Daoy (cell line): ENCODE results near the gene USP47. TPM values are rescaled to one million over a fixed set of nuclear protein-coding genes. Genes with fewer than 3 reads are reported as not detected.

ENCODE experiments used
- DNase-seq: peaks from one replicate; pipeline ENCODE4 v3.0.0-alpha.2; 2015; ENCODE audit warnings: low read depth
- total RNA-seq: library from RNA; depleted of rRNA; stranded (reverse); fragments of >200 nt; shearing (Covaris generic); gene quantifications from 2 replicates; pipeline ENCODE4 v1.2.3, GENCODE V29; 2014

USP47 gene
- total RNA-seq, 1 experiment from 2014 or later: 32.9 TPM

GRCh38 chr11:11980841-11981308 lies 139.1 kb downstream of the USP47 start:
- DNase-seq: peak; percentile 44

GRCh38 chr11:11981364-11981763 lies 139.6 kb downstream of the USP47 start:
- DNase-seq: no peak

DNA sequence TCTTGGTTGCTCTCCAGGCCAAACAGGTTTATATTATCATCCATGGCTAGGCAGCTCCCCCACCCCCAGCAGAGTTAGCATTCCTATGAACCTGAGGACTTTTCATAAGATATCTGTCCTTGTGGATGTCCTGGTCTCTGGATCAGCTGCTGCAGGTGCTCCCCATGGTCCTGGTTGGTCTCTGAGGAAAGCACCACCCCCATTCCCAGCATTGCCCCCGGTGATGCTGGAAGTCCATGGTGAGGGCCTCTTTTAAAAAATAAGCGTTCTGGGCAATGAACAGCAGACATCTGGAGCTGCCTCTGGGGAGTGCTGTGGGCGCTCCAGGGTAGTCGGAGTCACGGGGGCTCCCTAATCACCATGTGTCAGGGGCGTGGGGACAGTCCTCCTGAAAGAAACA lies 140.1 kb downstream of the USP47 start:
- DNase-seq: no peak

- DNase-seq: no peak
Measured at GRCh38 chr11:11982461-11982860, 140.7 kb downstream of the USP47 start.

- DNase-seq: peak; percentile 41
Measured at GRCh38 chr11:11982975-11983374, 141.2 kb downstream of the USP47 start.

- DNase-seq: no peak
Measured at GRCh38 chr11:11983427-11983826, 141.7 kb downstream of the USP47 start.

DNA sequence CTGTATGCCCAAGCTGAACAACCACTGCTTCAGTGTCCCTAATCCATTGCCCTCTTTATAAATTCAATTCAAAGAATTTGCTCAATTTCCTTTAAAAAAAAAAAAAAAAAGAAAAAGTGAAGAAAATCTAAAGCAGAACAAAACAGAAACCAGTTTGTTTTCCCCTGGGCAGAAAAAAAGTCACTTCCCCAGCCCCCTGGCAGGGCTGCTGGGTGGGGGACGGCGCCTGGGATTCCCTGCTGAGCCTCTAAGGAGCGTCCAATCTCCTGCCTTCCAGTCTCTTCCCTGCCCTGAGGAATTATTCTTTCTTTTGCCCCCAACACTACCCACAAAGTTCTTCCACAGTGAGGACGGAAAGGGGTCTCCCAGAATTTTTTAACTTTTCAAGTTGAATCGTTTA lies 142.8 kb downstream of the USP47 start:
- no peak for DNase-seq

DNA sequence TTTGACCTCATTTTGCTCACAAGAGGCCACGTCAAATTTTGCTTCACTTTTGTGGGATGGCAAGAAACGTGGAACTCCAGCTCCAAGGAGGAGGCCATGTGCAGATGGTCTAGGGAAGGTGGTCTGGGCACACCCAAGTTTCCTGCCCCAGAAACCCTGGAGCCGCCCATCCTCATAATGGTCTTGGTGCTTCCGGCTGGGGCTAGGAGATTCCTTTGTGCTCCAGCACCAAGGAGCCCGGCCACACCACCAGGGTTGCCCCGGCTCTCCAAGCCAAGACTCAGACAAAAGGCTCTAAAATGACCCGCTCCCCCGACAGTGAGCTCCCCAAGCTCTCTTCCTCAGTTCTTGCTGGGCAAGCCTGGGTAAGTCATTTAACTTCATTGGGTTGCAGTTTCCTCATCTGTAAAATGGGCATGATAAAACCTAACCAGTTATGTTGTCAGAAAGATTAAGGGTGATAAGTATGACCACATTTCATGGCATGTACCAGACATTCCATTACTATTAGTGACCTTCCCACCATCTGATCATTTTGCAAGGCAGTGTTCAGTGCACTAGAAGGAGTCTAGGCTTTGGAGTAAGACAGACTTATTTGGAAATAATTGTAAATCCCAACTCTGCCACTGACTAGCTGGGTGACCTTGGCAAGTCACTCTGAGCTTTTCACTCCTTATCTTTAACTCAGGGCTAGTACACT lies 143.4 kb downstream of the USP47 start:
- peak; percentile 39 for DNase-seq

DNA sequence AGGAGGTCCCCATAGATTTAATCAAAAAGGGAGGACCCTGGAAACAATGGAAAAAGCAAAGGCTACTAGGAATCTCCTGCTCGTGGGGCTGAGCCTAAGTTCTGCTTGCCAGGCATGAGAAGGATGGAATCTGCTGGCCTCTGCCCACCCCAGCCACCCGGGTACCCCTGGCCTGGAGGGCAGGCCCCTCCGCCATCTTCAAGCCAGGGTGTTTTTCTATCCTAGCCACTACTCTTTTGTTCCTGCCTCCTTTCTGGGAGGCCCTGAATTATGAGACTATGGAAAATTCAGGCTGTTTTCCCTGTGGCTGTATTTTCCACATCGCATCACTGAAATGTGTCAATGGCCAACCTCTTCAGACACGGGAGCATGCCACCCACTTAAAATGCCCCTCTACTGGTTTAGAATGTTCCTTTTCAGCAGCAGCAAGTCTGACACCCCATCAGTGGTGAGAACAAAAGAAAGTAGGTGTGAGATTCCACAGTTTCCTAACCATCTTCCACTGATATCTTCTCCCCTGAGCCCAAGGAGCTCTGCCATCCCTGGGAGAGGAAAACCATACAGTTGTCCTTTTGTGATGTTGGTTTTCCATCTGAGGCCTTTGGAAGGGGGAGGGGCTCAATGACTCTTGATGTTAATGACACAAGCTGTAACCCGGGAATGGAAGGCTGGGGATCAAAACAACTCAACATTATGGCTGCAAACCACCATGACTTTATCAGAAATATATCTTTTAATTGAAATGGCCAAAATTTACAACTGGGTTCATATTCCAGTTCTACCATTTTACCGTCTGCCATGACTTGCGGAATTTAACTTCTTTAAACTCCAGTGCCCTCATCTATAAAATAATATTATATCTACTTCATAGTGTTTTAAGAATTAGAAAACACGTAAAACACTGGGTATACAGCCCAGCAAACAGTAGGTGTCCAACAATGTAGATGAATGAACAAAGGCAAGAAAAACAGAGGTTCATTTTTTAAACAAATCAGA lies 144.5 kb downstream of the USP47 start:
- no peak for DNase-seq

DNA sequence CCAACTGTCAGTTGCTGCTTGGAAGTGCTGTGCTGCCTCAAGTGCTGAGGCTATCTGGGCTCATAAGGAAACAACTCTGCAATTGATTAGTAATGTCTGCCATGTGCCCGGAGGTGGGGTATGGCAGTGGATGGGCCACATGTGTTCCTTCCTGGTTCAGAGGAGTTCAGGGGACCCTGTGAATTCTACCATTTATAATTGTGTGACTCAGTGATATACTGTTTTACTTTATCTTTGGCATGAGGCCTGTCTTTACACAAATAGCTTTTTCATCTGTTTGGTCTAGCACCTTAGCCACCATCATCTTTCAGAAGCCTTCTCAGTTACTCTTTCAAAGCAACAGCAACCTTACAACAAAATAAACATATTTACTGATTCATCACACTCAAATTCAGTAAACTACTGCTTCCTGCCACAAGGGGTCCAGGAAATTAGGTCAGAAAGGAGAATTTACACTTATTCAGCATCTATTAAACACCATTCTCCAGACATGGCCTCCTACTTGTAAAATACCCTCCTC lies 145.8 kb downstream of the USP47 start:
- DNase-seq: peak; percentile 75

- DNase-seq: peak; percentile 86
Measured at GRCh38 chr11:11988099-11988651, 146.4 kb downstream of the USP47 start.

DNA sequence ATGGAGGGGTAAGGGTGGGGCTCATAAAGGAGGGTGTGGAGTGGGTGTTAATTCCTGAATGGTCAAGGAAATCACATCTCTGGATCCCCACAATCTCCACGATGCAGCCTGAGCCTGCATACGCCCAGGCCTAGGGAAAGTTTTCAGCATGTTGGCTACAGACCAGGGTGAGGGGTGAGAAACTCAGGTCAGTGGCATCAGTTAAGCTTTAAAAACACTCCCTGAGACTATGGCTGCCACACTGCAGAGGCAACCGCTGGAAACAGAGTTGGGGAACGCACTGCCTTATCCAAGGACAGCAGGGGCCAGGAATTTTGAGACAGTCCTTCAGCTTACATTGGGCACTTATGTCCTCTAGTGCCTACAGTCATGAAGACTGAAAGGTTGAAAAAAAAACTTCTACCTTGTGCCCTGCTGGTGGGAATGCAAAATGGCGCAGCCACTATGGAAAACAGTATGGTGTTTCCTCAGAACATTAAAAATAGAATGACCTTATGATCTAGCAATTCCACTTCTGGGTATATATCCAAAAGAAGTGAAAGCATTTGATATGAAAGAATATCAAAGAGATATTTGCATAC lies 147.0 kb downstream of the USP47 start:
- peak; percentile 33 for DNase-seq

GRCh38 chr11:11989774-11990744 lies 148.3 kb downstream of the USP47 start:
- DNase-seq: no peak

DNA sequence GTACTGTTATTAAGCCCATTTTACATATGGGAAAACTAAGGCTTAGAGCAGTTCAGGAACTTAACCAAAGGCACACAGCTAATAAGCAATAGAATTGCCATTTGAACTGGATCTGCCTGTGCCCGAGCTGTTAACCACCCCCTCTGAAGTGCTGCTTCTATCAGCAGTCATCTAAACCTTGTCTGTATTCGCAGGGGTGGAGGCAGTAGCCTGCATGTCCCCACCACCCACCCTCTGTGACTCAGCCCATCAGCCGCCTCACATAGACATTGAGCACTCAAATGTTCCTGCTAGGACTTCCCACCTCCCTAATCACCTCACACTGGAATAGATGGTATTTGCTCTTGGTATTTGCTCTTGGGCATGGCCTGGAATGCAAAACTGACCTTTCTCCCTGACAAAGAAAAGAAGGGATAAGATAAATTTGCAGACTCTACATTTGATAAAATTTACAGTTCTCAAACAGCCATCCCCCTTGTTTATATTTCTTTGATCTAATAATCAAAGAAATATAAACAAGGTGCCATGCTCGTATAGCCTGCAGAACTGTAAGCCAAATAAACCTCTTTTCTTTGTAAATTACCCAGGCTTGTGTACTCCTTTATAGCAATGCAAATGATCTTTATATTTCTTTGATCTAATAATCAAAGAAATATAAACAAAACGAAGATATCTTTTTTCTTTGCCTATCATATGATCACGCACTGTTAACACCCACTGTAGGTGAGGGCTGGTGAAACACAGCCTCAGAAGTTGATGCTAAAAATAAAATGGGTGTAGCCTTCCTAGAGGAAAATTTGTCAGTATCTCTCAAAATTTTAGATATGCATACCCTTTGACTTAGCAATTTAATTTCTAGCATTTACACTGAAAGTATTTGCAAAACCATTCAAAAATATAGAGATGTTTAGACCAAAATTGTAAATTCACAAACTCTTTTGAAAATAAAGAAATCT lies 150.8 kb downstream of the USP47 start:
- peak; percentile 81 for DNase-seq

DNA sequence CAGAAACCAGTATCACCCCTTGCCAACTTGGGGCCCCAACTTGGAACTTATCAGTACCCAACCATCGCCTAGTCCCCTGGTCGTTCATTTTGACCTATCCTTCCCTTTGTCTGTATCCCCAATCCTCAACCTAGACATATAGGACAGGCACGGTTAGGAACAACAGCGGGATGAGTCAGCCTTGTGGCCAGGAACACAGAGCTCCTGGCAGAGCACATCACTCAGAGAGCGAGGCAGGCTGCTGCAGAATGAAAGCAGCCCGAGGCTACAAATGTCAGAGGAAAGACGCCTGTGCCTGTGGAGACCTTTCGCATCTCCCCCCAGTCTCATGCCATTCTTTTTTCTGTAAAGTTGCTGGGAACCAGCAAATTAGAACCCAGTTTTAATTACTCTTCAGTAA lies 152.1 kb downstream of the USP47 start:
- DNase-seq: peak; percentile 93

- no peak for DNase-seq
Measured at GRCh38 chr11:11995601-11996000, 153.8 kb downstream of the USP47 start.

DNA sequence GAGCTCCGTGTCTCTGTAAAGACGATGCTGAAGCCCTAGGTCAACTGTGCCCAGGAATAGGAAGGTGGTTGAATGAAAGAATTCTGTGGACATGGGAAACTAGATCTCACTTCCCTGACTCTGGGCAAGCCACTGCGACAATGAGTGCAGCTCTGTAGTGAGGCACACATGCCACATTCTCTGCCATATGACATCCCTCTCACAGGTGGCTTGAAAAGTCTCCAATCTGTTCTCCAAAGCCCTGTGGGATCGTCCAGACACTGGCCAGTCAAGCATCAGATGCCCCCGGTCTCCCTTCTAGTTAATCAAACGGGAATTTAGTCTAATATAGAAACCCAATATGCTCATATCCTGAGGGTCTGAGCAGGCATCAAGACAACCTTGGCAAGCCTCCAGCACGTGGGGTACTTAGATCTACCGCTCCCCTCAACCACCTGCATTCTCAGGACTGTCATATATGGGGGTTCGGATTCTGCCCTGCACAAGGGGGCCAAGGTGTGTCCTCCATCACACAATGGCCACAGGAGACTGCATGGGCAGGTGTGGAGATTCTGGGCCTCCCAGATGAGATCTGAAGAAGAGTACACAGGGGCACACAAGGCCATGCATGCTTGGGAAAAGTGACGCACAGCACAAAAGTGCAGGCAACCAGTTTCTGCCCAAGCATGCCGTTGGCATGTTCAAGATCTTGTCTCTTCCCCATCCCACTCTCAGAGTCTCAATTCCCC lies 154.7 kb downstream of the USP47 start:
- no peak for DNase-seq

GRCh38 chr11:11997049-11997322 lies 155.2 kb downstream of the USP47 start:
- DNase-seq: no peak
